HG03039 (cell line): Measurements from ENCODE around the gene CFAP45.

Source experiments
- ATAC-seq: cut with Tn5 transposase; IDR thresholded peaks from one replicate; pipeline ENCODE4 v1.9.1; 2021; ENCODE audit warnings: mild to moderate bottlenecking, moderate library complexity; ENCODE audit not compliant: unreplicated experiment

The CFAP45 gene

GRCh38 chr1:159880430-159880829, 19.5 kb downstream of the CFAP45 start:
- no peak for ATAC-seq

- no peak for ATAC-seq
These were observed 20.0 kb downstream of the CFAP45 start for GRCh38 chr1:159879977-159880376.

GRCh38 chr1:159879136-159879535, 20.8 kb downstream of the CFAP45 start:
- ATAC-seq, result no peak

GRCh38 chr1:159877695-159878444, 22.1 kb downstream of the CFAP45 start:
- ATAC-seq, result no peak

GRCh38 chr1:159873530-159874143, 26.3 kb downstream of the CFAP45 start:
- no peak for ATAC-seq

GRCh38 chr1:159872891-159873290, 27.1 kb downstream of the CFAP45 start:
- no peak for ATAC-seq

- no peak for ATAC-seq
These were observed 29.3 kb downstream of the CFAP45 start for GRCh38 chr1:159870704-159871103.

GRCh38 chr1:159869607-159870006, 30.4 kb downstream of the CFAP45 start:
- no peak for ATAC-seq

- ATAC-seq, result no peak
These were observed 30.8 kb downstream of the CFAP45 start for GRCh38 chr1:159869173-159869572.

- no peak for ATAC-seq
These were observed 31.2 kb downstream of the CFAP45 start for GRCh38 chr1:159868766-159869165.

GRCh38 chr1:159867664-159868026, 32.3 kb downstream of the CFAP45 start:
- ATAC-seq, result no peak

- no peak for ATAC-seq
These were observed 32.9 kb downstream of the CFAP45 start for GRCh38 chr1:159866905-159867663.

- no peak for ATAC-seq
These were observed 33.9 kb downstream of the CFAP45 start for GRCh38 chr1:159866066-159866465.

- ATAC-seq, result no peak
These were observed 35.7 kb downstream of the CFAP45 start for GRCh38 chr1:159864262-159864661.

- no peak for ATAC-seq
These were observed 37.4 kb downstream of the CFAP45 start, which contains the start of gene VSIG8 for GRCh38 chr1:159862557-159862956. Gene VSIG8 (minus strand): TSS chr1:159862657. CDS start chr1:159862521, 136 bp downstream.

- no peak for ATAC-seq
These were observed 37.9 kb downstream of the CFAP45 start for GRCh38 chr1:159862031-159862430.

- ATAC-seq, result no peak
These were observed 38.7 kb downstream of the CFAP45 start for GRCh38 chr1:159861218-159861617.

GRCh38 chr1:159860456-159860855, 39.5 kb downstream of the CFAP45 start:
- ATAC-seq, result no peak

GRCh38 chr1:159859767-159860322, 40.1 kb downstream of the CFAP45 start:
- ATAC-seq, result no peak

GRCh38 chr1:159857889-159858288, 42.1 kb downstream of the CFAP45 start:
- no peak for ATAC-seq

GRCh38 chr1:159856576-159856975, 43.4 kb downstream of the CFAP45 start:
- ATAC-seq, result no peak
